Activated naive CD8-positive, alpha-beta T cell treated with anti-CD3 and anti-CD28 coated beads, Interleukin-2, amount 50 U/mL, for 16 hours (primary cell): Measurements from ENCODE around the gene STOML2.

Experiments
- DNase-seq: peaks from one replicate; pipeline ENCODE4 v3.0.0-alpha.2; 2020; ENCODE audit warnings: low read depth, low spot score

The STOML2 gene

GRCh38 chr9:35072461-35073278 lies 30.3 kb downstream of the STOML2 start, which contains the start of gene VCP:
VCP (minus strand) TSS chr9:35072625; CDS start chr9:35072353, 272 bp downstream.
- peak; percentile 93 for DNase-seq

- peak; percentile 34 for DNase-seq
Observed at GRCh38 chr9:35071814-35072460, 31.0 kb downstream of the STOML2 start.

DNA sequence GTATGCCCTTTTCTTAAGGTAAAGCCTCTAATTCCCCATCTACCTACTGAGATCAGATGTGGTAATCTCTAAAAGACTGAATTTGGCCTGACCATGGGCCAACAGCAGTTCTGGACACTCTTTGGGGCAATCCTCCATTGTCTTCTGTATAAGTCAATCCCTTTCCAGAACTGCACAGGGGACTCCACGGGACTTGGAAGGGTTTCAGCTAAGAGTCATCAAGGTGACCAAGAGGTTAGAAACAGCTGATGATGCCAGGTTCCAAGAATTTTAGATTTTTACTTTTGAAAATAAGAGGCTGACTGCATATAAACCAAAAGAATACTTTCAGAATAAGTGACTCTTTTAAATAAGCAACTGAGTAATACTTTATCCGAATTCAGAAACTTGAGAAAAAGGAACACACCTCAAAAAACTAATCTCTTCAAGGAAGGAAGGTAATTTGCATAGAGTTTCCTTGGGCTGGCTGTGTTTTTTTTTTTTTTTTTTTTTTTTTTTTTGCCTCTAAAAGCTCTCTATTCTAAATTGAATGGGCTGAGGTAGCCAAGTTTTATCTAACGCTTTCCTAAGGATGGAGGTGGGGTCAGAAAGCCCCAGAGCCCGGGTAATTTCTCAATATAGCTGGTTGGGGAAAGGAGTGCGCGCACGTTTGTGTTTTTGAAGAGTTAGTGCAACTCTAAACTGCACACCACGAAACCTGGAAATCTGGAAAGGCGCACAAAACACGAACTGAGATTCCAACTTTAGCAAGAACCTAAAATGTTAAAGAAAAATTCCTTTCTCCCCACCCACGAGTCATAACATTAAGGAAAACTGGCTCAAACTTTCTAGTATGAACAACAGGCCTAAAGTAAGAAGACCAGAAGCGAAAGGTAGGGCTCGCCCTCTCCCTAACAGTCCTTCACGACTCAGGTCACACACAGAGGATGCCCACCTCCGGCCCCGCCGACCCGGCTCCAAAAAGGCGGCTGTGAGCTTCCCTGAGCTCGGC lies 31.8 kb downstream of the STOML2 start:
- DNase-seq = no peak

- no peak for DNase-seq
Observed at GRCh38 chr9:35069020-35069419, 33.9 kb downstream of the STOML2 start.

GRCh38 chr9:35067056-35067455 lies 35.9 kb downstream of the STOML2 start:
- no peak for DNase-seq

GRCh38 chr9:35060548-35061207 lies 42.3 kb downstream of the STOML2 start:
- no peak for DNase-seq

GRCh38 chr9:35059438-35059837 lies 43.5 kb downstream of the STOML2 start:
- DNase-seq = no peak

GRCh38 chr9:35057271-35057620 lies 45.7 kb downstream of the STOML2 start:
- DNase-seq = no peak

DNA sequence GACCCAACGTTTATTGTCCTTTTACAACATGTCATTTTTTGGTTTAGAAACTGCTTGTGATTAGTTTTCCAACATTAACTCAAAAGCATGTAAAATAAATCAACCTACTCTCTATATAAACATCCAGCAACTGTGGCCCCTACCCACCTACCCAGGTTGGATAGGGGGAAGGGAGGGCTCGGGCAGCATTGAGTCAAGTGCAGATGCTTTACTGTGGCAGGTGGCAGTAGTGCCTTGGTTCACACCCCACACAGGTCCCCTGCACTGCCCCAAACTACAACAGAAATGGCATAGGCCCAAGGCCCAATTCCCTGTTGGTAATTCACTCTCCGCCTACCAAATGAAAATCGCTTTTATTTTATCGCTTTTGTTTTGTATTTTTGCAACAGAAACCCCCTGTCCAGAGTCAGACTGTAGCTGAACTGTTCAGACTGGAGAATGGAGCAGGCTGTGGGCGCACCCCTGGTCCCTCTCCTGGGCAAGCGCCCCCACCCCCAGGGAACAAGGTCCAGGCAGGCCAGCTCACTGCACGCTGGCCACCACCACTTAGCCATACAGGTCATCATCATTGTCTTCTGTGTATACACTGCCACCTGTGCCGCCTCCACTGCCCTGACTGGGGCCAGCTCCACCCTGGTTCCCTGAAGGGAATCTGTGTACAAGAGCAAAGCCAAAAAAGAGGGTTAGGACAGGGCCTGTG lies 46.2 kb downstream of the STOML2 start:
- DNase-seq = no peak

DNA sequence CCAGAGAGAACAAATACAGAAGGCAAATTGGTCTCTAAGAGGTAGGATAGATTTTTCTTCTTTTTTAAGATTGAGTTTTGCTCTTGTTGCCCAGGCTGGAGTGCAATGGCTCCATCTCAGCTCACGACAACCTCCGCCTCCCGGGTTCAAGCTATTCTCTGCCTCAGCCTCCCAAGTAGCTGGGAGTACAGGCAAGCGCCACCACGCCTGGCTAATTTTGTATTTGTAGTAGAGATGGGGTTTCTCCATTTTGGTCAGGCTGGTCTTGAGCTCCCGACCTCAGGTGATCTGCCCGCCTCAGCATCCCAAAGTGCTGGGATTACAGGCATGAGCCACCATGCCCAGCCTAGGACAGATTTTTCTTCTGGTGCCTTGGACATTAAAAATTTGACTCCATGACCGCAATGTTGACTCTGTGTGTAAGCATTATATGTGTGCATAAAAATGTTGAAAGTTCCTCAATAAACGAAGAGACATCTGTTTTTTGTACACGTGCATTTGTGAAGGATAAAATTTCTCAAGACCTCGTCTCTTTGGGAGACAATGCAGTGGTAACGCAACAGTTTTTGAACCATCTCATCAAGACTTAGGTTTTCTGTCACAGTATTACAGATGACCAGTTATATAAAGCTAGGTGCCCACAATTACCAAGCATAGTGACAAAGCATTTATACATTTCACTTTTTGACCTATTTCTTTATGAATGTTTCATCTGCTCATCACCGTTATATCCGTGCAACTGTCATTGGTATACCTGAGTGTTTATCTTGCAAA lies 47.9 kb downstream of the STOML2 start:
- no peak for DNase-seq

GRCh38 chr9:35054185-35054835 lies 48.6 kb downstream of the STOML2 start:
- no peak for DNase-seq

DNA sequence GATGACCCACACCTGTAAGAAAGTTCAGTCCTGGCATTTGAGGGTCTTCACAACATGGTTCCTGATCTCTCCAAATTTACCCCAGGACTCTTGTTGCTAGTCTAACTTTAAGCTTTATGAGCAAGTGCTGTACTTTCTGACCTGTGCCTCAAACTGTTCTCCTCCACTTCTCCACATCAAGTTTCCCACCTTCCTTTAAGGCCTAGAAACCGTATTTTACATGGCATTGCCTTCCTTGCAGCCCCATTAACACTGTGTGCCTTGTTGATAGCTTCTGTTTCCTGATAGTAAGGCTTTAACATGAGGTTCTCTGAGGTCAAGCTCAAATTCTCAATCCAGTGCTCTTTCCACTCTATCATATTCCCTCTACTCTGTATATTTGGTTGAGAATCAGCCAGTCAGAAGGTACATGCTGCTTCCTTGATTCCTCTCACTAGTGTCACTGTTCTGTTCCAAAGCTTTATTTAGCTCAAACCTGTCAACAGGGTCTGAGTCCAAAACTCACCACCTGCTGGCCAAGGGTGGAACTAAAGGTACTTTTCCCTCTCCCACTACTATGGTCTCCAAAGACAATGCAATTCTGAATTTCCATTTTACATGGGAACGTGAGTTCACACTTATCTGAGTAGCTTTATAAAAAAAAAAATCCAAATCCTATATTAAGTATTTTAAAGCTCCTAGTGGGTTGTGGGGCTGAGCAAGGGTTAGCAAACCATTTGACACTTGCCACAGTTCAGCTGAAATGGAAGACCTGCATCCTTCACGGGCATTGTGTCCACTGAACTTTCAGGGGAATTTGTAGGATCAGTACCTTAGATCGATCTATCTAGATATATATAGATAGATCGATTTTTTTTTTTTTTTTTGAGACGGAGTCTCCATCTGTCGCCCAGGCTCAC lies 51.6 kb downstream of the STOML2 start:
- no peak for DNase-seq
